ENCODE data around the gene LEAP2. TPM values are rescaled to one million over a fixed set of nuclear protein-coding genes. Genes with fewer than 3 reads are reported as not detected.

The LEAP2 gene
- total and polyA plus RNA-seq, 12 donors, result 0.49 to 3.9 (median 0.92) TPM

DNA sequence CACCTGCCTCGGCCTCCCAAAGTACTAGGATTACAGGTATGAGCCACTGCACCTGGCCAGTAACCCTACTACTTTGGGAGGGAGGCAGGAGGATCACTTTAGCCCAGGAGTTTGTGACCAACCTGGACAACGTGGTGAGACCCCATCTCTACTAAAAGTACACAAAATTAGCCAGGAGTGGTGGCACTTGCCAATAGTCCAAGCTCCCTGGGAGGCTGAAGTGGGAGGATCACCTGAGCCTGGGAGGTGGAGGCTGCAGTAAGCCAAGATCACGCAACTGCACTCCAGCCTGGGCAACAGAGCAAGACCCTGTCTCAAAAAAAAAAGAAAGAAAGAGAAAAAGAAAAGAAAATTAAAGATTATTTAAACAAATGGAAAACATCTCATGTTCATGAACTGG, 17.5 kb upstream of the LEAP2 start:
- ATAC-seq, result no peak
- TF ChIP-seq, protein P1, sequence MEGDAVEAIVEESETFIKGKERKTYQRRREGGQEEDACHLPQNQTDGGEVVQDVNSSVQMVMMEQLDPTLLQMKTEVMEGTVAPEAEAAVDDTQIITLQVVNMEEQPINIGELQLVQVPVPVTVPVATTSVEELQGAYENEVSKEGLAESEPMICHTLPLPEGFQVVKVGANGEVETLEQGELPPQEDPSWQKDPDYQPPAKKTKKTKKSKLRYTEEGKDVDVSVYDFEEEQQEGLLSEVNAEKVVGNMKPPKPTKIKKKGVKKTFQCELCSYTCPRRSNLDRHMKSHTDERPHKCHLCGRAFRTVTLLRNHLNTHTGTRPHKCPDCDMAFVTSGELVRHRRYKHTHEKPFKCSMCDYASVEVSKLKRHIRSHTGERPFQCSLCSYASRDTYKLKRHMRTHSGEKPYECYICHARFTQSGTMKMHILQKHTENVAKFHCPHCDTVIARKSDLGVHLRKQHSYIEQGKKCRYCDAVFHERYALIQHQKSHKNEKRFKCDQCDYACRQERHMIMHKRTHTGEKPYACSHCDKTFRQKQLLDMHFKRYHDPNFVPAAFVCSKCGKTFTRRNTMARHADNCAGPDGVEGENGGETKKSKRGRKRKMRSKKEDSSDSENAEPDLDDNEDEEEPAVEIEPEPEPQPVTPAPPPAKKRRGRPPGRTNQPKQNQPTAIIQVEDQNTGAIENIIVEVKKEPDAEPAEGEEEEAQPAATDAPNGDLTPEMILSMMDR (IDR thresholded peaks at IDR 0.05), result no peak
- Histone ChIP-seq H3K9me3 (no peaks in the 10 kb centered on the region), H3K27ac (no peak overlapping the region), H3K4me1 (peaks cover 0 to 16% (median 0%) of the 10 kb centered on the region in 9 donors), H3K36me3 (no peaks in the 10 kb centered on the region), H3K4me3 (no peak overlapping the region), H3K27me3 (no peaks in the 10 kb centered on the region)
- intact Hi-C loops (cut with DNase I), result no loop called here
- WGBS, 2 donors, result 88 to 92% methylated on average over 3 of the region's 3 CpGs
- no peak for DNase-seq

DNA sequence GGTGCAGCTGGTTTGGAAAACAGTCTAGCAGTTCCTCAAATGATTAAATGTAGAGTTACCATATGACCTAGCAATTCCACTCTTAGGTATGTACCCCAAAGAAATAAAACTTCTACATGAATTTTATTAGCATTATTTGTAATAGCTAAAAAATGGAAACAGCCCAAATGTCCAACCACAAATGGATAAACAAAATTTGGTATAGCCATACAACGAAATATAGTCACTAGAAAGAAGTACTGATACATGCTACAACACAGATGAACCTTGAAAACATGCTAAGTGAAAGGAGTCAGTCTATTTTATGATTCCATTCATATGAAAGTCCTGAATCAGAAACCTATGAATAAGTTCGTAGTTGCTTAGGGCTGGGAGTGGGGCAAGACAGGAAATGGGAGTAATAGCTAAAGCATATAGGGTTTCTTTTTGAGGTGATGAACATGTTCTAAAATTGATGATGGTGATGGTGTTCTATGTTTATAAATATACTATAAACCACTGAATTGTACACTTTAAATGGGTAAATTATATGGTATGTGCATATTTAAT, 13.5 kb upstream of the LEAP2 start:
- DNase-seq (no peak), ATAC-seq (no peak)
- intact Hi-C loops (cut with DNase I), result no loop called here
- no peaks in the 10 kb centered on the region for H3K27me3 ChIP-seq
- no peak overlapping the region for H3K27ac ChIP-seq
- no peaks in the 10 kb centered on the region for H3K4me1 ChIP-seq
- TF ChIP-seq, protein P1 (IDR thresholded peaks at IDR 0.05), result no peak
- WGBS, 2 donors, result 77 to 88% methylated on average over 2 of the region's 2 CpGs
- no peaks in the 10 kb centered on the region for H3K9me3 ChIP-seq
- no peak overlapping the region for H3K4me3 ChIP-seq
- H3K36me3 ChIP-seq, result no peaks in the 10 kb centered on the region

GRCh38 chr5:132860742-132861141, 12.7 kb upstream of the LEAP2 start:
- no peaks in the 10 kb centered on the region for H3K36me3 ChIP-seq
- intact Hi-C loops (cut with DNase I), result no loop called here
- TF ChIP-seq, protein P1 (IDR thresholded peaks at IDR 0.05), result no peak
- H3K4me1 ChIP-seq, result peaks cover 1 to 6% (median 3%) of the 10 kb centered on the region in 9 donors
- H3K27ac ChIP-seq, result no peak overlapping the region
- H3K4me3 ChIP-seq, result no peak overlapping the region
- ATAC-seq (no peak), DNase-seq (no peak)
- no peaks in the 10 kb centered on the region for H3K9me3 ChIP-seq
- no peaks in the 10 kb centered on the region for H3K27me3 ChIP-seq
- 74 to 79% methylated on average over 5 of the region's 5 CpGs for WGBS, 2 donors

DNA sequence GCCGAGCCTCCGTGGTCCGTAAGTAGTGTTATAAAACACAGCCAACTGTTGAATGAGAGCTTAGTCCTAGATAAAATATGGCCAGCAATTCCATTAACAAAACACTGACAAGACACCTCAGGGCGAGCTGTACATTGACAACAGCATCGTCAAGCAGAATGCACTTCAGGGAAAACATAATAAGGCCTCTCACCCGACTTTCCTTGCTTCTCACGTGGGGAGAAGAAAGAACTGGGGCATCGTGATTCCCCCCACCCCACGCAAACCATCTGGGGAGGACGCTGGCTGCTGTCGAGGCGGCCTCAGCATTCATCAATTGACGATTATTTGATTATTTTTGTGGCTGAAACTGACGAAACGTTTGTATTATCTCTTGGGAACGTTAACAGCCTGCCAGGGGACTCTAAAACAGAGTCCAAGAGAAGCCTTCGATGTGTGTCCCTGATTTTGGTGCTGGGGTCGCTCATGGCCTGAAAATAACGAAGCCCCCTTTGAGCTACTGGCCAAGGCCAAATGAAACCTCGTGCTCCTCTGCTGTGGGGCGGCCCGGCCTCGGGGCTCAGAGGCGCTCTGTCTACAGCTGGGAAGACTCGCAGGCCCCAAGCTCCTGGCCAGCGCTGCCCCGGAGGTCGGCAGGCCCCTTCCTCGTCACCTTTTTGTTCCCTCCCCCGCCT, 7.7 kb upstream of the LEAP2 start:
- DNase-seq (no peak), ATAC-seq (peak in 5 of 8 donors; percentile 40 to 70 (median 54))
- H3K27ac ChIP-seq, result peak overlapping the region; percentile 85 to 98 (median 96)
- peak overlapping the region; percentile 29 to 97 (median 84) for H3K4me3 ChIP-seq
- H3K36me3 ChIP-seq, result peaks cover 0 to 34% (median 10%) of the 10 kb centered on the region in 9 donors
- 33 to 35% methylated on average over 30 of the region's 30 CpGs for WGBS, 2 donors
- H3K27me3 ChIP-seq, result no peaks in the 10 kb centered on the region
- TF ChIP-seq, protein P1 (IDR thresholded peaks at IDR 0.05), result no peak
- intact Hi-C loops (cut with DNase I), result loop anchor here in 8 of 10 donors (2.0 to 5.0 kb wide), 2 partner anchors 34 to 35 kb away; partner anchors contain the start of gene SHROOM1 (in 8 of the 8)
- peaks cover 5 to 30% (median 21%) of the 10 kb centered on the region in 9 donors for H3K4me1 ChIP-seq
- no peaks in the 10 kb centered on the region for H3K9me3 ChIP-seq
